IMR-90 (cell line): ENCODE data around the gene SLC24A2. TPM values are rescaled to one million over a fixed set of nuclear protein-coding genes. Genes with fewer than 3 reads are reported as not detected.

Source experiments
- ATAC-seq: fragments of 200-7000 bp; cut with Tn5 transposase; 2 replicates; pipeline ENCODE4 v1.9.1; 2020; ENCODE audit warnings: low read depth, mild to moderate bottlenecking, moderate library complexity
- BruUV-seq: library from RNA; stranded (reverse); fragments of 400-500 nt; replicated peaks from 2 replicates; lab custom pipeline; 2021; lab: Mats Ljungman, UMichigan
- CTCF ChIA-PET: fragments of 300-600 bp; formaldehyde crosslinking; extraction: SDS; loops from one replicate; lab custom pipeline; 2021; ENCODE audit warnings: antibody characterized with exemption; lab: Yijun Ruan, JAX
- POLR2A ChIA-PET: fragments of 300-600 bp; sonication (Branson Sonifier 250); formaldehyde crosslinking; loops from one replicate; lab custom pipeline; 2022; ENCODE audit warnings: antibody characterized with exemption; ENCODE audit not compliant: unreplicated experiment; lab: Charles Lee
- DNase-seq: peaks from one replicate; pipeline ENCODE4 v3.0.0; 2013
- H2AFZ ChIP-seq: replicated peaks from 2 replicates; pipeline ENCODE3; 2013; ENCODE audit warnings: low read length, mild to moderate bottlenecking; ENCODE audit not compliant: poor library complexity
- H2AK5ac ChIP-seq: 2 replicates; pipeline ENCODE4 v1.6.1; 2013; ENCODE audit warnings: low read depth, low read length, inconsistent platforms
- H2AK9ac ChIP-seq: replicated peaks from 2 replicates; pipeline ENCODE3; 2013; ENCODE audit warnings: mild to moderate bottlenecking, low read depth, low read length, moderate library complexity; ENCODE audit not compliant: poor library complexity
- H2BK120ac ChIP-seq: 2 replicates; pipeline ENCODE4 v1.6.1; 2013; ENCODE audit warnings: low read depth, low read length, inconsistent platforms
- H2BK15ac ChIP-seq: 3 replicates; pipeline ENCODE4 v1.6.1; 2013; ENCODE audit warnings: low read depth, low read length, inconsistent platforms
- H2BK20ac ChIP-seq: 2 replicates; pipeline ENCODE4 v1.6.1; 2013; ENCODE audit warnings: low read depth, mild to moderate bottlenecking, inconsistent platforms, low read length, moderate library complexity
- H2BK5ac ChIP-seq: 2 replicates; pipeline ENCODE4 v1.6.1; 2013; ENCODE audit warnings: mild to moderate bottlenecking, low read depth, low read length, inconsistent platforms; ENCODE audit not compliant: poor library complexity, severe bottlenecking
- H3K14ac ChIP-seq: replicated peaks from 2 replicates; pipeline ENCODE4 v1.6.1; 2013; ENCODE audit warnings: low read depth, low read length, inconsistent platforms
- H3K18ac ChIP-seq: 2 replicates; pipeline ENCODE4 v1.6.1; 2013; ENCODE audit warnings: low read depth, low read length, control low read depth
- H3K23ac ChIP-seq: 2 replicates; pipeline ENCODE4 v1.6.1; 2013; ENCODE audit warnings: low read depth, low read length, inconsistent platforms
- H3K27ac ChIP-seq: 2 replicates; pipeline ENCODE4 v1.5.1; 2013; ENCODE audit warnings: mild to moderate bottlenecking, control low read depth, low read length; ENCODE audit not compliant: insufficient read depth
- H3K27me3 ChIP-seq: 2 replicates; pipeline ENCODE4 v1.6.1; 2013; ENCODE audit warnings: low read length; ENCODE audit not compliant: control insufficient read depth, insufficient read depth
- H3K36me3 ChIP-seq: 2 replicates; pipeline ENCODE4 v1.6.1; 2013; ENCODE audit warnings: low read length, mixed read lengths; ENCODE audit not compliant: control insufficient read depth, insufficient read depth
- H3K4ac ChIP-seq: 2 replicates; pipeline ENCODE4 v1.6.1; 2013; ENCODE audit warnings: low read depth, low read length, inconsistent platforms
- H3K4me1 ChIP-seq: 2 replicates; pipeline ENCODE4 v1.6.1; 2013; ENCODE audit warnings: low read length, mixed read lengths; ENCODE audit not compliant: control insufficient read depth, insufficient read depth
- H3K4me2 ChIP-seq: 2 replicates; pipeline ENCODE4 v1.6.1; 2013; ENCODE audit warnings: low read depth, mild to moderate bottlenecking, control low read depth, low read length, moderate library complexity
- H3K4me3 ChIP-seq: 2 replicates; pipeline ENCODE4 v1.5.1; 2013; ENCODE audit warnings: low read depth, mild to moderate bottlenecking, control low read depth, low read length, moderate library complexity; ENCODE audit not compliant: insufficient read depth
- H3K56ac ChIP-seq: 2 replicates; pipeline ENCODE4 v1.6.1; 2013; ENCODE audit warnings: low read length, inconsistent platforms; ENCODE audit not compliant: insufficient read depth; ENCODE audit errors: extremely low read depth
- H3K79me1 ChIP-seq, 2 experiments: 2 replicates each; pipeline ENCODE4 v1.6.1; 2013; ENCODE audit warnings: low read length in 2 of 2, inconsistent platforms in 1 of 2, low read depth in 1 of 2
- H3K9ac ChIP-seq: 2 replicates; pipeline ENCODE4 v1.6.1; 2013; ENCODE audit warnings: low read depth, low read length, control low read depth
- H3K9me1 ChIP-seq: 2 replicates; pipeline ENCODE4 v1.6.1; 2013; ENCODE audit warnings: low read length, inconsistent platforms; ENCODE audit not compliant: insufficient read depth
- H3K9me3 ChIP-seq: 2 replicates; pipeline ENCODE4 v1.6.1; 2013; ENCODE audit warnings: low read length; ENCODE audit not compliant: control insufficient read depth, insufficient read depth
- H4K20me1 ChIP-seq: 2 replicates; pipeline ENCODE4 v1.6.1; 2013; ENCODE audit warnings: low read length, inconsistent platforms; ENCODE audit not compliant: insufficient read depth
- H4K5ac ChIP-seq: 2 replicates; pipeline ENCODE4 v1.6.1; 2013; ENCODE audit warnings: mild to moderate bottlenecking, low read depth, low read length, control low read depth
- H4K8ac ChIP-seq, 2 experiments: 2 replicates each; pipeline ENCODE4 v1.6.1; 2013; ENCODE audit warnings: low read depth in 2 of 2, low read length in 2 of 2, control low read depth in 1 of 2, inconsistent platforms in 1 of 2
- H4K91ac ChIP-seq: 2 replicates; pipeline ENCODE4 v1.6.1; 2013; ENCODE audit warnings: low read depth, low read length, inconsistent platforms; ENCODE audit not compliant: insufficient read depth
- CHD1 ChIP-seq: IDR thresholded peaks from 2 replicates; pipeline ENCODE4 v1.6.1; 2012; ENCODE audit warnings: low read depth, low read length, improper control_type of control experiment
- CTCF ChIP-seq: conservative IDR thresholded peaks from 2 replicates; pipeline ENCODE4 v1.5.1; 2012; ENCODE audit warnings: mild to moderate bottlenecking, low read depth, low read length, improper control_type of control experiment
- ELK1 ChIP-seq: fragments of 150-350 bp; IDR thresholded peaks from 2 replicates; pipeline ENCODE4 v1.6.1; 2016; ENCODE audit warnings: low read depth, mild to moderate bottlenecking, low read length, moderate library complexity, borderline replicate concordance
- FOS ChIP-seq: fragments of 150-350 bp; IDR thresholded peaks from 2 replicates; pipeline ENCODE4 v1.6.1; 2016; ENCODE audit warnings: low read depth, low read length
- MAZ ChIP-seq: IDR thresholded peaks from 2 replicates; pipeline ENCODE4 v1.6.1; 2012; ENCODE audit warnings: low read depth, mild to moderate bottlenecking, low read length, improper control_type of control experiment, moderate library complexity, borderline replicate concordance
- MXI1 ChIP-seq: IDR thresholded peaks from 2 replicates; pipeline ENCODE4 v1.6.1; 2012; ENCODE audit warnings: low read depth, mild to moderate bottlenecking, low read length, moderate library complexity, borderline replicate concordance
- NFE2L2 ChIP-seq: fragments of 150-350 bp; IDR thresholded peaks from 2 replicates; pipeline ENCODE4 v1.6.1; 2016; ENCODE audit warnings: low read depth, mild to moderate bottlenecking, low read length
- POLR2A ChIP-seq: IDR thresholded peaks from 2 replicates; pipeline ENCODE4 v1.6.1; 2012; ENCODE audit warnings: mild to moderate bottlenecking, low read depth, low read length
- RCOR1 ChIP-seq: IDR thresholded peaks from 2 replicates; pipeline ENCODE4 v1.6.1; 2012; ENCODE audit warnings: mild to moderate bottlenecking, low read length, improper control_type of control experiment; ENCODE audit not compliant: insufficient replicate concordance
- RFX5 ChIP-seq: IDR thresholded peaks from 2 replicates; pipeline ENCODE4 v1.8.0; 2012; ENCODE audit warnings: low read depth, mild to moderate bottlenecking, low read length, moderate library complexity
- SMC3 ChIP-seq: fragments of 150-350 bp; IDR thresholded peaks from 2 replicates; pipeline ENCODE4 v1.6.1; 2016; ENCODE audit warnings: low read depth, mild to moderate bottlenecking, antibody characterized with exemption, low read length, moderate library complexity
- USF2 ChIP-seq: fragments of 150-350 bp; IDR thresholded peaks from 2 replicates; pipeline ENCODE4 v1.6.1; 2017; ENCODE audit warnings: mild to moderate bottlenecking, antibody characterized with exemption, low read length, low read depth
- WGBS, 2 experiments: methylation state at CpG; one replicate each; pipeline versions ENCODE4 v1.1.5 to v1.1.7; 2013; ENCODE audit warnings: missing lambda C conversion rate in 2 of 2; ENCODE audit not compliant: insufficient read length in 1 of 2; ENCODE audit errors: extremely low coverage in 2 of 2; 5-methylcytosine and 5-hydroxymethylcytosine counted together
- dilution Hi-C: fragments of 300-500 bp; cut with HindIII; formaldehyde crosslinking; loops from one replicate; pipeline ENCODE4 v1.14.3; 2018; ENCODE audit warnings: low sequenced_read_pairs; ENCODE audit not compliant: unreplicated experiment
- in situ Hi-C: fragments of 300-500 bp; cut with MboI; formaldehyde crosslinking; loops from 3 replicates; pipeline ENCODE4 v1.14.3; 2019; ENCODE audit warnings: low sequenced_read_pairs, inconsistent platforms, mixed read lengths
- intact Hi-C: fragments of 100-400 bp; cut with micrococcal nuclease; formaldehyde crosslinking; loops from 2 replicates; pipeline ENCODE4 v1.10.0; 2022
- polyA plus RNA-seq, 3 experiments: library from polyadenylated mRNA; depleted of rRNA; stranded (reverse); fragments of >200 nt; gene quantifications; 2 replicates each; pipeline ENCODE4 v1.2.3, GENCODE V29; 2012; ENCODE audit warnings: low replicate concordance in 1 of 3
- total RNA-seq: library from RNA; depleted of rRNA; stranded (reverse); fragments of >200 nt; gene quantifications from 2 replicates; pipeline ENCODE4 v1.2.3, GENCODE V29; 2012

SLC24A2 gene
- total and polyA plus RNA-seq, 2 of the 4 experiments (the other 2 are of a cell fraction): not detected

- Histone ChIP-seq H2BK15ac (no peak overlapping the region), H3K27ac (no peak overlapping the region), H4K8ac (no peak overlapping the region), H3K4me1 (no peaks in the 10 kb centered on the region), H2BK20ac (no peak overlapping the region), H3K9ac (no peak overlapping the region), H3K4me2 (no peak overlapping the region), H3K4me3 (no peak overlapping the region), H3K9me1 (no peaks in the 10 kb centered on the region), H2BK120ac (no peak overlapping the region), H3K4ac (no peak overlapping the region), H3K23ac (no peak overlapping the region), H4K20me1 (no peaks in the 10 kb centered on the region), H3K79me1 (no peaks in the 10 kb centered on the region), H4K5ac (no peak overlapping the region), H2AFZ (no peak overlapping the region), H2AK9ac (no peak overlapping the region), H3K18ac (no peak overlapping the region), H4K91ac (no peak overlapping the region), H2BK5ac (no peak overlapping the region), H3K36me3 (no peaks in the 10 kb centered on the region), H3K27me3 (peaks cover 12% of the 10 kb centered on the region), H3K14ac (no peak overlapping the region), H2AK5ac (no peak overlapping the region), H3K9me3 (no peaks in the 10 kb centered on the region), H3K56ac (no peak overlapping the region)
- BruUV-seq: no TSS peak
- TF ChIP-seq POLR2A (no peak), FOS (no peak), MXI1 (no peak), USF2 (no peak), CTCF (no peak), RCOR1 (no peak), NFE2L2 (no peak), RFX5 (no peak), CHD1 (no peak), MAZ (no peak), SMC3 (no peak), ELK1 (no peak)
- CTCF ChIA-PET: no interaction called here
- intact Hi-C loops: no loop called here
- in situ Hi-C loops: no loop called here
- no CpG with 5 or more reads among the region's 4 CpGs for WGBS, 2 experiments
- DNase-seq (no peak), ATAC-seq (no peak)
- POLR2A ChIA-PET: no interaction called here
- dilution Hi-C loops: no loop called here
These were observed 1.2 kb downstream of the SLC24A2 start for GRCh38 chr9:19787672-19788071.
